KBM-7 (cell line): ENCODE results near the gene BOK.

Source experiments
- DNase-seq: peaks from one replicate; pipeline ENCODE4 v3.0.0-alpha.2; 2015
- in situ Hi-C: fragments of 300-500 bp; cut with MboI; formaldehyde crosslinking; loops from 2 replicates; pipeline ENCODE4 v1.14.3; 2020; ENCODE audit warnings: low sequenced_read_pairs, low pct_unique_long_range_greater_than_20kb, mixed read lengths

The BOK gene

DNA sequence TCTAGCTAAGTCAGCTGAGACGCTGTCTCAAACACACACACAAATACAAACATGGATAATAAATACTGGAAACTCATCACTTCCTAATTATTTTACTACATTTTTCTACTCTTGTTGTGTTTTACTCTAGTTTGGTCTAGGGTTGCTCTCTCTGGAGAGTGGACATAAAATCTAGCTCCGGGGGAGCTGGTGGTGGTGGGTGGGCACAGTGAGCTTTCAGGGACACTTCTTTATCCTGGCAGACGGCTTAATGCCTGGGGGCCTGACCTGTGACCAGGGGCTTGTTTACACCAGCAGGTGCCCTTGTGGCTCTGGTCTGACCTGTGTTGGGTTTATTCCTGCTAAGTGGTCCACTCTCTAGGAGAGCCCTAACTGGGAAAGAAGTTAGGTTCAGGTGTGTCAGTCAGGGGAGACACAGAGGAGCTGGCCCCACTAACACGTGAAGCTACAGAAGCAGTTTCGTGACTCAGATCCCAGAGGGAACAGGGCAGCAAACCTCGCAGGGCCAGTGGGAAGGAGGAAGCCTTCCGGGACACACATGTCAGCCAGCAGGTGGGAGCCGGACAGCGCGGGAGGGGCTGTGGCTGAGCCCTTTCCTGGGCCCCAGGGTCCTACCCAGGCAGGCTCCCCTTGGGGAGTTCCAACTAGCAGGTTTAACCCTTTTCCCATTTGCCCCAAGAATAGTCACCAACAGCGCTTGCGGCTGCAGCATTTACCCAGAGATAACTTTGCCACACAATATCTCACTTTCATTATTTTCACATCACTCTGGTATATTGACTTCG lies 22.5 kb upstream of the BOK start:
- in situ Hi-C loops, result no loop called here
- no peak for DNase-seq

DNA sequence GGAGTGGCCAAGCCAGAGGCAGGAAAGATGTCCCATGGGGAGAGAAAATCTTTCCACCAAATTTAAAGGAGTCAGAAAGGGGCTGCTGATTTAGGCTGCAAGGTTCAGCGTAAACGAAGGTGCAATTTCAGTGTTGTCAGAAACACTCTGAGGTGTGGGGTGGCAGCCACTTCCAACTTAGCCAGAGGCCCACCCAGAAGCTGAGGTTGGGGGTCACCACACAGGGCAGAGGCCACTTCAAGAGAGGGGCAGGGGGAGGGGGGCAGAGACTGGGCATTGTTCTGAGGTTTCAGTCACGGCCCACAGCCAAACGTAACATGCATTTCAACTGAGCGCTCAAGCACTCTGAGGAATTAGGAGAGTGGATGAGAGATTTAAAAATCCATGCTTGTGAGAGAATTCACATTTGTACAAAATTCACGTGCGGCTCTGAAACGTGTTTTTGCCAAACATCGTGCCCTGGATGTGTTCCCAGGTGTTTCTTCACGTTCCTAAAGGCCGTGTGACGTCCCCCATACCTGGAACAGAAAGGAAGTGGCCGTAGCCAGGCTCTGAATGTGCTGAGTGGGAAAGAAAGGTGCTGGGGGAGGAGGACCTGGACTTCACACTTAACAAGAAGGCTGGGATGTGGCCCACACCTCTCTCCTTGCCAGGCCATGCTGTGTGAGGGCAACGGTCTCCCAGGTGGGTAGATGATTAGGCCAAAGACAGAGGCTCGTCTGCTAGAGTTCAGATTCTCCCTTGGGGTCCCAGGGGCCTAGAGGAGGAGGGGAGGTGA lies 19.5 kb upstream of the BOK start:
- DNase-seq, result no peak
- in situ Hi-C loops, result no loop called here

DNA sequence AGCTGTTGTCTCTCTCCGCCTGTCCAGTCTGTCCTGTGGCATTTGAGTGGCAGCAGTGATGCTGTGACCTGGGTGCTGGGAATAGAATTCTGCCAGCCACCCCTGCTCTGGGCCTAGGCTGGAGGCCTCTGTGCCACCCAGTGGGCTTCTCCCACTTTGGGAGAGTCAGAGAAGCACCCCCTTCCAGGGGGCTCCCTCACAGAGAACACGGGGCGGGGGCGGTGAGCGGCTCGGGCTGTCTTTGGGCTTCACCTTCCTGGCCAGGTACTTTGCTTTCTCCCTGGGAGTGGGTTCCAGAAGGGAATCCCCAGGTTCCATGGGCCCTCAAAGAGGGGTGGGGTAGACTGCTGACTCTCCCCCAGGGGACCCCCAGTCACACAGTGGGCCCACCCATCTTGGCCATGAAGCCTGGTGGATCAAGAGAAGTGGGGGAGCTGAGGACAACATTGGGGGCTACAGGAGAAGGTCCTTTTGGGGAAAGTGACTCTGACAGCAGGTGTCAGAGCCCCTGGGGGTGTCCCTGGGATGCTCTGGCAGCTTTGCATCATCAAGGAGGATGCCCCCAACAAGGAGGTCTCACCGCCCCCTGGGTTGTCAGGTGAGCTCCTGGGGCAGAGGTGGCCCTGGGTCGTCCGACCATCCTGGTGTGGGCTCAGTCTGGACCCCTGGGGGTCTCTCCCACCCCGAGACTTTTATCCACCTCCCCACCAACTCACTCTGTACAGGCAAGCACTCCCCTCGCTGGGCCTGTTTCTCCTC lies 18.8 kb upstream of the BOK start:
- DNase-seq, result no peak
- in situ Hi-C loops, result no loop called here

GRCh38 chr2:241540401-241540770 lies 18.2 kb upstream of the BOK start:
- in situ Hi-C loops, result no loop called here
- DNase-seq, result no peak

DNA sequence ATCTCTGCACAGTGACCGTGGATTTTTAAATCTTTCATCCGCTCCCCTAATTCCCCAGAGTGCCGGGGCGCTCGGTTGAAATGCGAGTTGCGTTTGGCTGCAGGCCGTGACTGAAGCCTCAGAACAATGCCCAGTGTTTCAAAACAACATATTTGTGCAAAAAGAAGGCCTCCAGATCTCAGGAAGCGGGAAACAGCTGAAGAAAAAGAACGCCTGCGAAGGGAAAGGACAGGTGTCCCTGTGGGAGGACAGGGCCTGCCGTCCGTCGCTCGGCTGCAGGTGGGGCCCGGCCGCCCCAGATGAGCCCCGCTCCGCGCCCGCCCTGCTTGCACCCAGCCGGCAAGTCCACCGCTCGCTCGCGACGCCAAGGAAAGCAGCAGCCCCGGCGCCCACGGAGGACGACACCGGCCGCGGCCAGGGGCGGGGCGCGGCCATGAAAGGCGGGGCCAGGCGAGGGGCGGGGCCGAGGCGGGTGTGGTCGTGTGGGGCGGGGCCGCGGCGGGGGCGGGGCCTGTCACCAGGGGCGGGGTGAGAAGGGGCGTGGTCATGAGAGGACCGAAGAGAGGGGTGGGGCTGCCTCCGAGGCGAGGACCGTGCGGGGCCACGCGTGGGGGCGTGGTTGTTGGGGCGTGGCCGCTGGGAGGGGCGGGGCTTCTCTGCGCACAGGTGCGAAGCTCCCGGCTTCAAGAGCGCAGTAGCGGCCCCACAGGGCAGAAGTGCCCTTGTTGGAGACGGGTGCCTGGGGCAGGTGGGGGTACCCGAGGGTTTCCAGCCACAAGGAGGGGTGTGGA lies 17.6 kb upstream of the BOK start:
- in situ Hi-C loops, result no loop called here
- DNase-seq, result no peak

GRCh38 chr2:241541564-241542277 lies 16.8 kb upstream of the BOK start:
- in situ Hi-C loops, result no loop called here

GRCh38 chr2:241542278-241542605 lies 16.3 kb upstream of the BOK start:
- no peak for DNase-seq
- in situ Hi-C loops, result no loop called here

More at GRCh38 chr2:241541564-241542277, 16.8 kb upstream of the BOK start:
- no peak for DNase-seq

DNA sequence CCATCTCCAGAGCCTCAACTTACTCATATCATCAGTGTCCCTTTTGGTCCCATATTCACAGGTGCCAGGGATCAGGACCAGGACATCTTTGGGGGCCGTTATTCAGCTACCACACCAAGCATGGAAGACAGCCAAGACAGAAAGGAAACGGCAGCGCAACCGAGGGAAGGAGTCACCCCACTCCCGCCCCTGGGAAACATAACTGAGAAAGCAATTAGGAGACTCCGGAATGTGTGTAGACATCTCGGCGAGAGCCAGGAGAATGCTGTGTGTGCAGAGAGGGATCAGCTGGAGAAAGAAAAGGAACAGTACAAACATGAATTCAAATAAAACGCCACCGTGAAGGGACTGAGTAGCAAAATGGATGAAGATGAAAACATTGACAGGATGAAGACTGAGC lies 13.4 kb upstream of the BOK start:
- in situ Hi-C loops, result no loop called here
- no peak for DNase-seq

DNA sequence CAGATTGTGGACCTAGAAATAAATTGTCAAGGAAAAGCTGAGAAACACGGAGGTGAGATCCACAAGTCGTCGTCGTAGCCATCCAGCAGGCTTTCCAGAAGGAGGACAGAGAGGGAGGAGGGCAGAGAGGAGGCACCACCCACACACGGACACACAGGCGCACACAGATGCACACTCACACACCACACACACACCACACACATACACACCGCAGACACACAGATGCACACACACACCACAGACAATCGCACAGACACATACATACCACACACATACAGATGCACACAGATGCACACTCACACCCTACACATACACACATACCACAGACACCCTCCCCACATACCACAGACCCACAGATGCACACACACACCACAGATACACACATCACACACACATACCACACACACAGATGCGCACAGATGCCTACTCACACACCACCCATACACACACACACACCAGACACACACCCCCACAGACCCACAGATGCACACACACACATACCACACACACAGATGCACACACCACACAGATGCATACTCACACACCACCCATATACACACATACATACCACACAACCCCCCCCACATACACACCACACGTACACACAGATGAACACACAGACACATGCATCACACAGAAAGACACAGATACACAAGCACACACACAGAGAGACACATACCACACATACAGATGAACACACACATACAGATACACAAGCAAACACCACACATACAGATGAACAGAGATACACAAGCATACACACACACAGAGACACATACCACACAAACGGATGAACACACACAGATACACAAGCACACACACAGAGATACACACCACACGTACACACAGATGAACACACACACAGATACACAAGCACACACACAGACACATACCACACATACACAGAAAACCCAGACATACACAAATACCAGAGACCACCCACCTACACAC lies 12.7 kb upstream of the BOK start:
- in situ Hi-C loops, result no loop called here
- DNase-seq, result no peak

- DNase-seq, result no peak
- in situ Hi-C loops, result no loop called here
Observed at GRCh38 chr2:241546771-241547498, 11.6 kb upstream of the BOK start.

DNA sequence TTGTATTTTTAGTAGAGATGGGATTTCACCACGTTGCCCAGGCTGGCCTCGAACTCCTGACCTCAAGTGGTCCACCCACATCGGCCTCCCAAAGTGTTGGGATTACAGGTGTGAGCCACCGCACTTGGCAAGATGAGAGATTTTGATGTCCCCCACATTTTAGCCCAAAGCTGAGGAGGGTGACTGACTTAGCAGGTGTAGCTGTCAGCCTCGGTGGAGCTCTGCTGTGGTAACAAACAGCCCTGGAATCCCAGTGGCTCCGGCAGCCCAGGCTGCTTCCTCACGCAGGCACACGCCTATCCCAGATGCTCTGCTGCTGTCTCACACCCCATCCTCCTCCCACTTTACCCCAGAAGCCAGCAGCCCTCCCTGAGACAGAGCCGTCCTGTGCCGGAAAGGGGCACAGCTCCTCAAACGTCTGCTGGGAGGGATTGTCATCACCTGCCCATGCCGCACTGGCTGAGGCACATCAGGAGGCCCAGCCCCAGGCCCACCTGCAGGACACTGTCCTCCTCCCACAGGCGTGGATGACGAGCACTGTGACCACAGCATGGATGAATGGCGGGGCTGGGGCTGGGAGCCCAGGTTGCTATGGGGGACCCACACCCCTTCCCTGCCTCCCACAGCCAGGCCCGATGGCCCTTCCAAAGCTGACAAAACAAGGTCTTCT lies 10.6 kb upstream of the BOK start:
- no peak for DNase-seq
- in situ Hi-C loops, result no loop called here

DNA sequence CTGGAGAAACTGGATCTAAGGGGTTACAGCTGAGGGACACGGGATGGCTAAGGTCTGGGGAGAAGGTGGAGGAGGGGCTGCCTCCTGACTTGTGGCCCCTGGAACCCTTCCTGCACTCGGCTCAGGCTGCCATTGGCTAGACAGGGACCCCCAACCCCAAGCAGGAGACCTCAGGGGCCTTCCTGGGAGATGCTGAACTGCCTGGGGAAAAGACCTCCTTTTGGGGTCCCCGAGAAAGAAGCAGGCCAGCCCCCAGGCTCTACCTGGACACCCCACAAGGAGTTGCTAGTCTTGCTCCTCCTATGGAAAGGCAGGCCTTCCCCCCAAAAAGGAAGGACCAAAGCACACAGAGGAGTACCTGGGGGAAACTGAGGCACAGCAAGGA lies 10.1 kb upstream of the BOK start:
- in situ Hi-C loops, result no loop called here
- DNase-seq, result no peak

- in situ Hi-C loops, result no loop called here
- DNase-seq, result no peak
Observed at GRCh38 chr2:241550616-241551580, 7.6 kb upstream of the BOK start.

- no peak for DNase-seq
- in situ Hi-C loops, result no loop called here
Observed at GRCh38 chr2:241551599-241551997, 6.9 kb upstream of the BOK start.

GRCh38 chr2:241551998-241552737 lies 6.4 kb upstream of the BOK start:
- no peak for DNase-seq
- in situ Hi-C loops, result no loop called here
